Measurements from ENCODE around the gene CPLX1. TPM values are rescaled to one million over a fixed set of nuclear protein-coding genes. Genes with fewer than 3 reads are reported as not detected.

The CPLX1 gene
- polyA plus RNA-seq, 3 donors, result not detected

DNA sequence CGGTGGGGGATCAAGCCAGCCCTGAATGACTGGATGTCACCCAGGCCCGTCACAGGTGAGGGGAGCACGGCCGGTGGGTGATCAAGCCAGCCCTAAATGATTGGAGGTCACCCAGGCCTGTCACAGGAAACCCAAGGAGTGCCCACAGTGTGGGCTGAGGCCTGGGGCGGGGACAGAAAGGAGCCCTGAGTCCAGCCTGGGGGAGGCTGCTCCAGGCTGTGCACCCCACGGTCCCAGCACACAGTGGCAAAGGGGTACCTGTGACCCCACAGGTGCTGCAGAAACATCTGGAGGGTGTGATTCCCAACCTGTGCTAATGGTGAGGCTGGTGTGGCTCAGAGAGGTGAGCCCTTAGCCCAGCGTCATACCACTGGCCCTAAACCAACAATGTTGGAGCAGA, 6.2 kb upstream of the CPLX1 start:
- H3K36me3 ChIP-seq (replicated peaks in 1 of 2; ENCODE audit: control insufficient read depth in 1 of 2, insufficient read depth in 2 of 2, low read length in 2 of 2), result no peaks in the 10 kb centered on the region
- no peak for TF ChIP-seq CTCF (IDR thresholded peaks at IDR 0.05)
- Mint-ChIP-seq H3K36me3 (no peaks in the 10 kb centered on the region), H3K27me3 (ENCODE audit: low read depth in 3 of 3) (peaks cover 25 to 48% (median 34%) of the 10 kb centered on the region in 3 donors), H3K9me3 (peaks cover 10 to 27% (median 22%) of the 10 kb centered on the region in 7 donors), H3K27ac (no peak overlapping the region), H3K4me1 (peaks cover 7% of the 10 kb centered on the region), H3K4me3 (no peak overlapping the region)
- H3K27ac ChIP-seq (ENCODE audit: low read depth in 1 of 2, low read length in 2 of 2), result no peak overlapping the region
- intact Hi-C loops (cut with micrococcal nuclease), result no loop called here
- no peak overlapping the region for H3K4me3 ChIP-seq (replicated peaks in 1 of 3; ENCODE audit: low read depth in 2 of 3, low read length in 3 of 3)
- H3K4me2 ChIP-seq (replicated peaks; ENCODE audit: extremely low read depth, low read length, poor library complexity, severe bottlenecking), result no peak overlapping the region
- DNase-seq, result no peak
- no peak overlapping the region for H2AFZ ChIP-seq (ENCODE audit: insufficient read depth, low read depth, low read length, poor library complexity, severe bottlenecking)
- no peaks in the 10 kb centered on the region for H4K20me1 ChIP-seq (ENCODE audit: insufficient read depth, low read length)
- peaks cover 7 to 31% of the 10 kb centered on the region in 2 donors for H3K9me3 ChIP-seq (replicated peaks in 1 of 2; ENCODE audit: control insufficient read depth in 1 of 2, insufficient read depth in 1 of 2, low read length in 2 of 2)
- H3K4me1 ChIP-seq (ENCODE audit: control insufficient read depth in 1 of 2, insufficient read depth in 2 of 2, low read length in 2 of 2), result peaks cover 6 to 11% of the 10 kb centered on the region in 2 donors
- 93% methylated on average over 6 of the region's 7 CpGs for WGBS (ENCODE audit: insufficient coverage)
- no peak overlapping the region for H3K9ac ChIP-seq (ENCODE audit: insufficient read depth, low read length, poor library complexity, severe bottlenecking)
- H3K27me3 ChIP-seq (ENCODE audit: control insufficient read depth in 2 of 2, insufficient read depth in 2 of 2, low read length in 2 of 2), result peaks cover 10 to 32% of the 10 kb centered on the region in 2 donors
- H3K79me2 ChIP-seq (ENCODE audit: insufficient read depth, low read length), result no peaks in the 10 kb centered on the region

DNA sequence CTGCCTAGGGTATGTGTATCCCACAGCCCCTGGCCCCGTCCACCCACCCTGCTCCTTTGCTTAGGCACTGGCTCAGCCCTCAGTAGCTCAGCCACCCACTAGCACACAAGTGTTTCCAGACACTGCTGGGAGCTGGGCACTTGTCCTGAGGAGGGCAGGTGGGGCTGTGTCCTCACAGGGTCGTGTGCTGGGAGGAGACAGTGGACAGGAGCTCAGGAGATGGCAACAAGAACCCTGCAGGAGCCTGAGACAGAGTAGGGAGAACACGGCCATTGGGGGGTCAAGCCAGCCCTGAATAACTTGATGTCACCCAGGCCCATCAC, 5.5 kb upstream of the CPLX1 start:
- Histone ChIP-seq H3K4me1 (ENCODE audit: control insufficient read depth in 1 of 2, insufficient read depth in 2 of 2, low read length in 2 of 2) (peaks cover 6 to 11% of the 10 kb centered on the region in 2 donors), H3K36me3 (replicated peaks in 1 of 2; ENCODE audit: control insufficient read depth in 1 of 2, insufficient read depth in 2 of 2, low read length in 2 of 2) (no peaks in the 10 kb centered on the region), H3K4me3 (replicated peaks in 1 of 3; ENCODE audit: low read depth in 2 of 3, low read length in 3 of 3) (no peak overlapping the region), H3K9me3 (replicated peaks in 1 of 2; ENCODE audit: control insufficient read depth in 1 of 2, insufficient read depth in 1 of 2, low read length in 2 of 2) (peaks cover 5 to 24% of the 10 kb centered on the region in 2 donors), H3K27ac (ENCODE audit: low read depth in 1 of 2, low read length in 2 of 2) (no peak overlapping the region), H3K27me3 (ENCODE audit: control insufficient read depth in 2 of 2, insufficient read depth in 2 of 2, low read length in 2 of 2) (peaks cover 10 to 37% of the 10 kb centered on the region in 2 donors), H3K9ac (ENCODE audit: insufficient read depth, low read length, poor library complexity, severe bottlenecking) (no peak overlapping the region), H3K79me2 (ENCODE audit: insufficient read depth, low read length) (no peaks in the 10 kb centered on the region), H2AFZ (ENCODE audit: insufficient read depth, low read depth, low read length, poor library complexity, severe bottlenecking) (no peak overlapping the region), H4K20me1 (ENCODE audit: insufficient read depth, low read length) (no peaks in the 10 kb centered on the region), H3K4me2 (replicated peaks; ENCODE audit: extremely low read depth, low read length, poor library complexity, severe bottlenecking) (no peak overlapping the region)
- intact Hi-C loops (cut with micrococcal nuclease), result no loop called here
- no peak for DNase-seq
- WGBS (ENCODE audit: insufficient coverage), result 100% methylated on average over 1 of the region's 3 CpGs
- no peaks in the 10 kb centered on the region for H3K36me3 Mint-ChIP-seq
- peaks cover 8 to 23% (median 18%) of the 10 kb centered on the region in 7 donors for H3K9me3 Mint-ChIP-seq
- H3K4me3 Mint-ChIP-seq, result no peak overlapping the region
- H3K27ac Mint-ChIP-seq, result no peak overlapping the region
- no peak for TF ChIP-seq CTCF (IDR thresholded peaks at IDR 0.05)
- peaks cover 7% of the 10 kb centered on the region for H3K4me1 Mint-ChIP-seq
- H3K27me3 Mint-ChIP-seq (ENCODE audit: low read depth in 3 of 3), result peaks cover 29 to 54% (median 38%) of the 10 kb centered on the region in 3 donors
